Ascending aorta (tissue), 2 donors: ENCODE data around the gene TTF1. TPM values are rescaled to one million over a fixed set of nuclear protein-coding genes. Genes with fewer than 3 reads are reported as not detected.

ENCODE experiments used
- DNase-seq, 2 donors: peaks; one replicate each; pipeline ENCODE4 v3.0.0-alpha.2; 2019; ENCODE audit warnings: low spot score in 2 of 2
- H3K27ac ChIP-seq, 2 donors: fragments of 200-600 bp; sonication (generic); one replicate each; pipeline ENCODE4 v1.5.1; 2016 to 2017; ENCODE audit warnings: mild to moderate bottlenecking in 1 of 2
- H3K27me3 ChIP-seq: fragments of 200-600 bp; sonication (generic); one replicate; pipeline ENCODE4 v1.5.1; 2017
- H3K36me3 ChIP-seq, 2 donors: fragments of 200-600 bp; sonication (generic); one replicate each; pipeline ENCODE4 v1.5.1; 2016
- H3K4me1 ChIP-seq, 2 donors: fragments of 200-600 bp; sonication (generic); one replicate each; pipeline ENCODE4 v1.5.1; 2016 to 2017; ENCODE audit warnings: mild to moderate bottlenecking in 1 of 2
- H3K4me3 ChIP-seq, 2 donors: fragments of 200-600 bp; sonication (generic); one replicate each; pipeline ENCODE4 v1.5.1; 2016 to 2017; ENCODE audit warnings: mild to moderate bottlenecking in 1 of 2
- H3K9me3 ChIP-seq, 2 donors: fragments of 200-600 bp; sonication (generic); one replicate each; pipeline ENCODE4 v1.5.1; 2016
- intact Hi-C: fragments of 100-400 bp; cut with DNase I; formaldehyde crosslinking; loops from one replicate; pipeline ENCODE4 v1.15.1; 2023
- total RNA-seq: library from RNA; depleted of rRNA; stranded (reverse); fragments of >200 nt; gene quantifications from one replicate; pipeline ENCODE4 v1.1.0, GENCODE V29; 2016
- TF ChIP-seq, protein P1 (sequence below), 3 experiments: fragments of 200-600 bp in 2 of 3; fragments of 450-650 bp in 1 of 3; sonication (generic) in 2 of 3; IDR thresholded peaks; one replicate each; pipeline ENCODE4 v1.5.1; 2016 to 2019; ENCODE audit warnings: antibody characterized with exemption in 3 of 3, mild to moderate bottlenecking in 1 of 3, moderate library complexity in 1 of 3

Gene TTF1
- total RNA-seq, 1 donor from 2014 or later = 2.3 TPM

DNA sequence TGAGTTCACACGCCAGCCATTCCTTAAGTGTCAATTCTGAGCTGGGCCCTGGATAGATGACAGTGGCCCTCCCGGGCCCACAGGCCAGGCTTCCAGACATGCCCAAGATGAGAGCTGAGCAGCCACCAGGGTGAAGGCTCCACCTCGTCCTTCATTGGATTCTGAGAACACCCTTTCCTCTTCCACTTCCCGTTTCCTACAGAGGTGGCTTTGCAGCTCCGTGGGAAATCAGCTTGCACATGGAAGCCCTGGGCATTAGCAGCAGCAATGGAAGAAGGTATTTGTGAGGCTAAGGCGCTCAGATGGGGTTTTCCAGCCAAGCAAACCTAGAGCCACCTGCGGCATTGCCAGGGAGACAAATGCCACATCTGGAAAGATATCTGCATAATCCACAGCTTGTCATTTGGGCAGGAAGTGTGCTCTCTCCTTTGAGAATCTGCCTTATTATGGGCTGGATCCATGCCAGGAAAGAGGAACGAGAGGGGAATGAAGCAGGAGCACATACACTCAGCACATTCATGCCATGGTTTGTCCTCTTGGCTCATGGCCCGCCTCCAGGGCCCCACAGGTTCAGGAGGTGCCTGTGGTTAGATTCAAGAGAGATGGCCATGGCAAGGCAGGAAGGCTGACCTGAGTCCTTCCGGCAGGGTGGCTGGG, 37.4 kb upstream of the TTF1 start:
- no peak overlapping the region for H3K4me3 ChIP-seq
- no peaks in the 10 kb centered on the region for H3K27me3 ChIP-seq
- TF ChIP-seq, protein P1, sequence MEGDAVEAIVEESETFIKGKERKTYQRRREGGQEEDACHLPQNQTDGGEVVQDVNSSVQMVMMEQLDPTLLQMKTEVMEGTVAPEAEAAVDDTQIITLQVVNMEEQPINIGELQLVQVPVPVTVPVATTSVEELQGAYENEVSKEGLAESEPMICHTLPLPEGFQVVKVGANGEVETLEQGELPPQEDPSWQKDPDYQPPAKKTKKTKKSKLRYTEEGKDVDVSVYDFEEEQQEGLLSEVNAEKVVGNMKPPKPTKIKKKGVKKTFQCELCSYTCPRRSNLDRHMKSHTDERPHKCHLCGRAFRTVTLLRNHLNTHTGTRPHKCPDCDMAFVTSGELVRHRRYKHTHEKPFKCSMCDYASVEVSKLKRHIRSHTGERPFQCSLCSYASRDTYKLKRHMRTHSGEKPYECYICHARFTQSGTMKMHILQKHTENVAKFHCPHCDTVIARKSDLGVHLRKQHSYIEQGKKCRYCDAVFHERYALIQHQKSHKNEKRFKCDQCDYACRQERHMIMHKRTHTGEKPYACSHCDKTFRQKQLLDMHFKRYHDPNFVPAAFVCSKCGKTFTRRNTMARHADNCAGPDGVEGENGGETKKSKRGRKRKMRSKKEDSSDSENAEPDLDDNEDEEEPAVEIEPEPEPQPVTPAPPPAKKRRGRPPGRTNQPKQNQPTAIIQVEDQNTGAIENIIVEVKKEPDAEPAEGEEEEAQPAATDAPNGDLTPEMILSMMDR (IDR thresholded peaks at IDR 0.05) = no peak
- no peak for DNase-seq
- H3K36me3 ChIP-seq = no peaks in the 10 kb centered on the region
- H3K9me3 ChIP-seq = no peaks in the 10 kb centered on the region
- intact Hi-C loops = no loop called here
- no peak overlapping the region for H3K27ac ChIP-seq
- H3K4me1 ChIP-seq = no peaks in the 10 kb centered on the region

DNA sequence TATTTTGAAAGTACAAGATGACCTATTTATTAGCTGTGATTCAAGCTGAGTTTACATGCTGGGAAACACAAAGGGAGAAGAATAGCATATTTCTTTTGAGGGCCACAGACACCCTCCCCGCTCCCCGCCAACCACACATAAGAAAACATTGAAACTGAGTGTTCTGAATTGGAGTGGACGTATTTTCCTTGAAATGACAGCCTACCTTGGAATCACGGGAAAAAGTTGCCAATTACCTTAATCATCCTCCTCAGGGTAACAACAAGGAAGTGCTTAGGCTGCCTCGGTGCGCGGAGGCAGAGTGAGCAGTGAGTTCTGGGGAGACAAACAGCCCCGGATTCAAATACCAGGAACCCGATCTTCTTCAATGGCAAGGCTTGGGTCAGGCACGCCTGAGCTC, 34.8 kb upstream of the TTF1 start:
- Histone ChIP-seq H3K4me3 (no peak overlapping the region), H3K27ac (no peak overlapping the region), H3K4me1 (no peaks in the 10 kb centered on the region), H3K36me3 (no peaks in the 10 kb centered on the region), H3K27me3 (no peaks in the 10 kb centered on the region), H3K9me3 (no peaks in the 10 kb centered on the region)
- TF ChIP-seq, protein P1 (IDR thresholded peaks at IDR 0.05) = no peak
- intact Hi-C loops = no loop called here
- DNase-seq = no peak

DNA sequence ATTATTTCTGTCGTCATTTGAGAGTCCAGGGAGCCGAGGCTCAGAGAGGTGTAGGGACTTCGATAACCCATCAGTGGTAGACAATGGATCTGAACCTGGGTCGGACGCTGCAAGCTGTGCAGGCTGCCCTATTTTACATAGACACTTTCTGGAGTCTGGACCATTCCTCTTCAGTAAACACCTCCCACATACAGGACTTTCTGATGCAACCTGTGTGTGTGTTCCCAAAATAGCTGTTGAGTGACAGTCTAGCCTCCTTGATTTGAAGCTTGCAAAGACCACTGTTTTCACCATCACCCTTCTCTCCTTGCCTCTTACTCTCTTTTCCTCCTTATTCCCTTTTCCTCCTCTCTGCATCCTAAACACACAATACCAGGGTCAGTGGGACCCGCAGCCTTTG, 34.1 kb upstream of the TTF1 start:
- H3K27ac ChIP-seq = no peak overlapping the region
- H3K4me1 ChIP-seq = no peaks in the 10 kb centered on the region
- DNase-seq = no peak
- H3K27me3 ChIP-seq = no peaks in the 10 kb centered on the region
- no peaks in the 10 kb centered on the region for H3K36me3 ChIP-seq
- H3K4me3 ChIP-seq = no peak overlapping the region
- no peaks in the 10 kb centered on the region for H3K9me3 ChIP-seq
- intact Hi-C loops = no loop called here
- TF ChIP-seq, protein P1 (IDR thresholded peaks at IDR 0.05) = no peak

DNA sequence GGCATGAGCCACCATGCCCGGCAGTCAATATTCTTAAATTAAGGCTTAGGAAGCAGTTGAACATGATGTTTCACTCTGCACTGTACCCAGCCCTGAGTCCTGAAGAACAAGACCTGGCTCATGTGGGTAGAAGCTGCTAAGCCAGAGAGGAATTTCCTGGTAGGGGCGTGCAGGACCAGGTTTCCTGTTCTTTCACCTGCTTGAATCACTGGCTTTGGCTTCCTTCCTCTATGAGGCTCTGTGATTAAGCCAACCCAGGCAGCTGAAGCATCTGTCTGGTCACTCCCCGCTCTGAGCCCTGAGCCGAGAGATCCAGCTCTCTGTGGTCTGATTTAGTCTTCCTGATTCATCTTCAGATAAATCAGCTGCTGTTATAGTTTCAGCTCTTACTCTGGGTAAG, 32.5 kb upstream of the TTF1 start:
- no peaks in the 10 kb centered on the region for H3K9me3 ChIP-seq
- no peak overlapping the region for H3K27ac ChIP-seq
- TF ChIP-seq, protein P1 (IDR thresholded peaks at IDR 0.05) = no peak
- intact Hi-C loops = no loop called here
- H3K4me3 ChIP-seq = no peak overlapping the region
- H3K27me3 ChIP-seq = no peaks in the 10 kb centered on the region
- H3K36me3 ChIP-seq = no peaks in the 10 kb centered on the region
- no peaks in the 10 kb centered on the region for H3K4me1 ChIP-seq
- no peak for DNase-seq

DNA sequence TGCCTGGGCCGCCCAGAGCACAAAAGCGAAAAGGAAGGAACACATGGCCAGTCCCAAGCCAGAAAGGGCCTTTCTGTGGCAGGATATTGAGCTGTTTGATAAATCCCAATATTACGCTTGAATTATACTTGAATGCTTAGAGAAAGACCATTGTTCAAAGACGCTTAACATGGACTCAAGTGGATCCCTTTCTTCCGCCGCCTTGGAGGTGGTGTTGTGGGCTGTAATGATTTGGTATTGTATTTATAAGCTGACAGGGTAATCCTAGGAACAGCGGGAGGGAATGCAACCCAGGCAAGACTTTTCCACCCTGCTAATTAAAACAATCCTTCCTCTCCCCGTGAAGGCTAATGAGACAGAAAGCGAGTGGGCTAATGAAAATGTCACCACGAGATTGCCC, 28.2 kb upstream of the TTF1 start:
- Histone ChIP-seq H3K27ac (no peak overlapping the region), H3K9me3 (no peaks in the 10 kb centered on the region), H3K4me3 (no peak overlapping the region), H3K36me3 (no peaks in the 10 kb centered on the region), H3K4me1 (no peaks in the 10 kb centered on the region), H3K27me3 (no peaks in the 10 kb centered on the region)
- TF ChIP-seq, protein P1 (IDR thresholded peaks at IDR 0.05) = no peak
- DNase-seq = no peak
- intact Hi-C loops = no loop called here

DNA sequence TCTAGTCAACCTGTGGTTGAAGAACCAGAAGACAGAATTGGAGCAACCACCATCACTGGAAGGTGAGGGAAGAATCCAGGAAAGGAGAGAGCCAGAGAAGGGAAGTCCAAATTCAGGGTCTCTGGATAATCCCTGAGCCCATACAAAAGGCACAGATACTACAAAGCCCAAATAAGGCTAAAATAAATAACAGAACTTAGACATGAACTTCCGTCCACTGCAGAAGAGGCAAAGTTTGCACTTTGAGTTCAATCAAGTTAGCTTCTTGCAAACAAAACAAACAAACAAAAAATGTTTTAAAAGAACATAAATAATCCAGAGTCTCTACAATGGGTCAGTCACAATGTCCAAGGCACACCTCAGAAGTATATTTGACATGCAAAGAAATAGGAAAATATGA, 24.4 kb upstream of the TTF1 start:
- no peak overlapping the region for H3K4me3 ChIP-seq
- no peak for DNase-seq
- H3K9me3 ChIP-seq = no peaks in the 10 kb centered on the region
- no peaks in the 10 kb centered on the region for H3K36me3 ChIP-seq
- intact Hi-C loops = no loop called here
- no peak overlapping the region for H3K27ac ChIP-seq
- H3K27me3 ChIP-seq = no peaks in the 10 kb centered on the region
- H3K4me1 ChIP-seq = no peaks in the 10 kb centered on the region
- TF ChIP-seq, protein P1 (IDR thresholded peaks at IDR 0.05) = no peak
